Endodermal cell (in vitro differentiated cells): ENCODE data around the gene PDGFC. TPM values are rescaled to one million over a fixed set of nuclear protein-coding genes. Genes with fewer than 3 reads are reported as not detected.

Experiments used
- DNase-seq: peaks from one replicate; pipeline ENCODE4 v3.0.0-alpha.2; 2017
- H3K27ac ChIP-seq: 2 replicates; pipeline ENCODE4 v1.5.1; 2013; ENCODE audit warnings: mild to moderate bottlenecking, low read depth, low read length, moderate library complexity
- H3K27me3 ChIP-seq: 2 replicates; pipeline ENCODE4 v1.6.1; 2013; ENCODE audit warnings: mild to moderate bottlenecking, low read length, moderate library complexity; ENCODE audit not compliant: insufficient read depth, control insufficient read depth, poor library complexity, severe bottlenecking
- H3K36me3 ChIP-seq: 2 replicates; pipeline ENCODE4 v1.7.0; 2013; ENCODE audit warnings: mild to moderate bottlenecking, low read length, moderate library complexity; ENCODE audit not compliant: control insufficient read depth, insufficient read depth
- H3K4me1 ChIP-seq: one replicate; pipeline ENCODE4 v1.7.0; 2013; ENCODE audit warnings: low read length; ENCODE audit not compliant: control insufficient read depth, insufficient read depth
- H3K4me3 ChIP-seq: 2 replicates; pipeline ENCODE4 v1.5.1; 2013; ENCODE audit warnings: mild to moderate bottlenecking, low read length, moderate library complexity
- H3K9ac ChIP-seq: 2 replicates; pipeline ENCODE4 v1.6.1; 2013; ENCODE audit warnings: mild to moderate bottlenecking, low read length, moderate library complexity; ENCODE audit not compliant: poor library complexity, severe bottlenecking; ENCODE audit errors: extremely low read depth
- H3K9me3 ChIP-seq: 2 replicates; pipeline ENCODE4 v1.6.1; 2013; ENCODE audit warnings: mild to moderate bottlenecking, low read length, moderate library complexity; ENCODE audit not compliant: control insufficient read depth
- H3K27ac Mint-ChIP-seq: 2 replicates; pipeline ENCODE4 v1.8.0; 2020; ENCODE audit warnings: mixed read lengths
- H3K27me3 Mint-ChIP-seq: 2 replicates; pipeline ENCODE4 v1.8.0; 2021; ENCODE audit warnings: mild to moderate bottlenecking, mixed read lengths; ENCODE audit not compliant: insufficient read depth
- H3K36me3 Mint-ChIP-seq: 2 replicates; pipeline ENCODE4 v1.8.0; 2020; ENCODE audit warnings: low read depth, mixed read lengths
- H3K4me1 Mint-ChIP-seq: 2 replicates; pipeline ENCODE4 v1.8.0; 2020; ENCODE audit warnings: mixed read lengths
- H3K4me3 Mint-ChIP-seq: 2 replicates; pipeline ENCODE4 v1.8.0; 2020; ENCODE audit warnings: mild to moderate bottlenecking, moderate library complexity, mixed read lengths
- H3K9me3 Mint-ChIP-seq: 2 replicates; pipeline ENCODE4 v1.8.0; 2020; ENCODE audit warnings: mild to moderate bottlenecking, mixed read lengths
- WGBS, 2 experiments: methylation state at CpG; one replicate each; pipeline versions ENCODE4 v1.1.5 to v1.1.7; 2013; ENCODE audit warnings: missing lambda C conversion rate in 2 of 2, mixed read lengths in 1 of 2; ENCODE audit not compliant: insufficient coverage in 1 of 2, insufficient read length in 1 of 2; 5-methylcytosine and 5-hydroxymethylcytosine counted together
- total RNA-seq, 2 donors: library from RNA; stranded (reverse); fragmentation: NEBNext Ultra II Directional in 1 of 2; extraction: Animal tissue kit (Norgen Biotek cat#: 25700) in 1 of 2; gene quantifications; 2 replicates in 1 of 2; 3 replicates in 1 of 2; pipeline ENCODE4 v1.2.1, GENCODE V29; 2021
- TF ChIP-seq, protein P1 (sequence below): fragments of 200-600 bp; sonication (generic); conservative IDR thresholded peaks from 2 replicates; pipeline ENCODE4 v1.5.0; 2021; ENCODE audit warnings: antibody characterized with exemption, mild to moderate bottlenecking

The PDGFC gene
- total RNA-seq, 2 donors from 2014 or later = 5.5 to 6.8 TPM

DNA sequence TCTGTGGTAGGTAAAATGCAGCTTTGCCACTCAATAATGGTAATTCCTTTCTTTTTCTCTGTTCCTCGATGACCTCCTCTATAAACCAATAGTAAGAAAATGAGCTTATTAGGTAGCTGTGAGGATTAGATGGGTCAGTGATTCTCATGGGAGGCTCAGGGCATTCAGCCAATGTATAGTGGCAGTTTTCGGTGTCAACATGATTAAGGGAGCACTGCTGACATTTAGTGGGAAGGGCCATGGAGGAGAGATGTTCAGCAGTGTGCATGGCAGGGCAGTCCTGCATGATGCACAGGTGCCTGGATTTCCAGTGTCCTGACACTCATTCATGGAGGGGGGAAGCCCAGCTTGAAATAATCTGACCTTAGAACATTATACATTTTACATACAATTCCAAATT lies 232.8 kb downstream of the PDGFC start:
- H3K9me3 Mint-ChIP-seq = no peaks in the 10 kb centered on the region
- H3K27me3 Mint-ChIP-seq = no peaks in the 10 kb centered on the region
- H3K27ac Mint-ChIP-seq = no peak overlapping the region
- H3K4me1 ChIP-seq = no peaks in the 10 kb centered on the region
- H3K36me3 ChIP-seq = no peaks in the 10 kb centered on the region
- H3K9ac ChIP-seq = no peak overlapping the region
- no peaks in the 10 kb centered on the region for H3K4me1 Mint-ChIP-seq
- DNase-seq = no peak
- H3K27me3 ChIP-seq = no peaks in the 10 kb centered on the region
- WGBS, 2 experiments = 82 to 88% methylated on average over 1 to 2 of the region's 2 CpGs
- no peak overlapping the region for H3K4me3 ChIP-seq
- no peaks in the 10 kb centered on the region for H3K9me3 ChIP-seq
- H3K36me3 Mint-ChIP-seq = no peaks in the 10 kb centered on the region
- TF ChIP-seq, protein P1, sequence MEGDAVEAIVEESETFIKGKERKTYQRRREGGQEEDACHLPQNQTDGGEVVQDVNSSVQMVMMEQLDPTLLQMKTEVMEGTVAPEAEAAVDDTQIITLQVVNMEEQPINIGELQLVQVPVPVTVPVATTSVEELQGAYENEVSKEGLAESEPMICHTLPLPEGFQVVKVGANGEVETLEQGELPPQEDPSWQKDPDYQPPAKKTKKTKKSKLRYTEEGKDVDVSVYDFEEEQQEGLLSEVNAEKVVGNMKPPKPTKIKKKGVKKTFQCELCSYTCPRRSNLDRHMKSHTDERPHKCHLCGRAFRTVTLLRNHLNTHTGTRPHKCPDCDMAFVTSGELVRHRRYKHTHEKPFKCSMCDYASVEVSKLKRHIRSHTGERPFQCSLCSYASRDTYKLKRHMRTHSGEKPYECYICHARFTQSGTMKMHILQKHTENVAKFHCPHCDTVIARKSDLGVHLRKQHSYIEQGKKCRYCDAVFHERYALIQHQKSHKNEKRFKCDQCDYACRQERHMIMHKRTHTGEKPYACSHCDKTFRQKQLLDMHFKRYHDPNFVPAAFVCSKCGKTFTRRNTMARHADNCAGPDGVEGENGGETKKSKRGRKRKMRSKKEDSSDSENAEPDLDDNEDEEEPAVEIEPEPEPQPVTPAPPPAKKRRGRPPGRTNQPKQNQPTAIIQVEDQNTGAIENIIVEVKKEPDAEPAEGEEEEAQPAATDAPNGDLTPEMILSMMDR = no peak
- H3K4me3 Mint-ChIP-seq = no peak overlapping the region
- H3K27ac ChIP-seq = no peak overlapping the region

DNA sequence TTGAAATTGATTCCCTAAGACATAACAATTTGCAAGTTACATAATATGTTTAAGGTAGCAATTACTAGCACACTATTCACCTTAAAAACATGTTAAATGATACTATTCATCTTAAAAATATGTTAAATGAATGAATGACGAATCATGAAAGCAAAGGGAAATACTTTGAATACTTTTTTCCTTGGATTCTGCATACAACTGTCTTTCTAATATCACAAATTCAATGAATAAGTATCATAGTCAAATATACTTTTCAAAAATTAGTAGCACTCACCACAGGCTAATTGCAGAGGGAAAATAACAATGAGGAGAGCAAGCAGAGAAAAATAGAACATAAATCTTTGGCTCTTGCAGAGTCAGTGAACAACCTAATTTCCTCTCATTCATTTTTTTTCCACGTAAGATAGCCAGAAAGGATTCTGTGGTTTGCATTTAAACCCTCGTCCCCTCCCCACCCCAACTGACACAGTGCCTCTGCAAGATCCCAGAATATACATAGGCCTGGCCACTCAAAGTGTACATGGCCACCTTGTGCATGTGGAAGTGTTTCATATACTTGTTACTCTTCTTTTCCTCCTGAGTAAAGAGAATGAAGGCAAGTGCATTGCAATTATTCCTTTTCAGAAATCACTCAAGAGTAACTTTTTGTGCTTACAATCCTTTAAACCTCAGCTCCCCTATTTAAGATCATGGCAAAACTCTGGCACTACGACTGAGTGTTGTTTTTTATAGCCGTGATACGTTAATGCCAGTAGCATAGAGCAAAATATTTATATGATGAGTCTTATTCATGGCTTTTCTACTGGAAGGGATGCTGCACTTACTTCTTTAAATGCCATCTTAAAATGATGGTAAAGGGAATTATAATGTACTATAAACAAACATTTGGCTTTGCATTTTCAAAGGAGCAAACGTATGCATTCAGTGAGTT lies 236.4 kb downstream of the PDGFC start:
- 83 to 94% methylated on average over 3 to 7 of the region's 7 CpGs for WGBS, 2 experiments
- H3K27ac ChIP-seq = no peak overlapping the region
- H3K27me3 ChIP-seq = no peaks in the 10 kb centered on the region
- H3K27me3 Mint-ChIP-seq = no peaks in the 10 kb centered on the region
- no peak overlapping the region for H3K27ac Mint-ChIP-seq
- peaks cover 17% of the 10 kb centered on the region for H3K9me3 ChIP-seq
- H3K4me1 Mint-ChIP-seq = no peaks in the 10 kb centered on the region
- H3K9me3 Mint-ChIP-seq = peaks cover 18% of the 10 kb centered on the region
- no peaks in the 10 kb centered on the region for H3K36me3 Mint-ChIP-seq
- H3K36me3 ChIP-seq = no peaks in the 10 kb centered on the region
- no peak overlapping the region for H3K4me3 ChIP-seq
- H3K4me3 Mint-ChIP-seq = no peak overlapping the region
- H3K9ac ChIP-seq = no peak overlapping the region
- H3K4me1 ChIP-seq = no peaks in the 10 kb centered on the region
- TF ChIP-seq, protein P1 = no peak
- DNase-seq = no peak

DNA sequence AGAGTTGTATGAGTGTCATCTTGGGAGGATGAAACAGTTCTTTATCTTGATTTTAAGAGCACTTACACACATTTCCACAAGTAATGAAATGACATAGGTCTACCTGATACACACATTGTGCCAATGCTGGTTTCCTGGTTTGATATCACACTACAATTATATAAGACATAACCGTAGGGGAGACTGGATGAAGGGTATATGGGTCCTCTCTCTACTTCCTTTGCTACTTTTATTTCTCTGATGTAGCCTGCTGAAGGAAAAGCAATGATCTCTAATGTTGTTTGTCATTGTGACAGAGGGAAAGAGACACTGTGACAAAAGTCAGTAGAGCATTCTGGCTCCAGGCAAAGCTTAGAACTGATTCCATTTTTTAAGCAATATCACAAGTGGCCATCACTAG lies 238.0 kb downstream of the PDGFC start:
- H3K27me3 ChIP-seq = no peaks in the 10 kb centered on the region
- TF ChIP-seq, protein P1 = no peak

More for the DNA sequence above, 238.0 kb downstream of the PDGFC start:
- H3K27me3 Mint-ChIP-seq = no peaks in the 10 kb centered on the region
- Histone ChIP-seq H3K27ac (no peak overlapping the region), H3K4me3 (no peak overlapping the region), H3K9ac (no peak overlapping the region), H3K9me3 (peaks cover 17% of the 10 kb centered on the region), H3K36me3 (no peaks in the 10 kb centered on the region), H3K4me1 (no peaks in the 10 kb centered on the region)
- peaks cover 18% of the 10 kb centered on the region for H3K9me3 Mint-ChIP-seq
- no peaks in the 10 kb centered on the region for H3K4me1 Mint-ChIP-seq
- no peak for DNase-seq
- H3K27ac Mint-ChIP-seq = no peak overlapping the region
- 100% methylated on average over 1 of the region's 1 CpG; no CpG with 5 or more reads in 1 of the 2 experiments for WGBS, 2 experiments
- no peaks in the 10 kb centered on the region for H3K36me3 Mint-ChIP-seq
- H3K4me3 Mint-ChIP-seq = no peak overlapping the region
